Endothelial cell of umbilical vein (primary cell): ENCODE results near the gene PAX5. TPM values are rescaled to one million over a fixed set of nuclear protein-coding genes. Genes with fewer than 3 reads are reported as not detected.
A peak's percentile ranks its signal among the peaks of the same experiment; 100 is the strongest.

Experiments
- BruUV-seq: library from RNA; stranded (reverse); fragments of 400-500 nt; replicated peaks from 2 replicates; lab custom pipeline; 2021; lab: Mats Ljungman, UMichigan
- CTCF ChIA-PET: fragments of 300-600, 350-600 bp; sonication (Branson Sonifier 250); formaldehyde crosslinking; loops from one replicate; lab custom pipeline; 2021; ENCODE audit warnings: antibody characterized with exemption, inconsistent platforms; lab: Charles Lee
- POLR2A ChIA-PET: fragments of 300-600, 350-600 bp; sonication (Branson Sonifier 250); formaldehyde crosslinking; loops from one replicate; lab custom pipeline; 2021; ENCODE audit warnings: antibody characterized with exemption, inconsistent platforms; lab: Charles Lee
- DNase-seq: peaks from one replicate; pipeline ENCODE4 v3.0.0-alpha.2; 2011; ENCODE audit warnings: low read depth, low spot score
- FAIRE-seq: peaks from 2 replicates; lab custom pipeline; 2011; peaks lifted over from hg19 to GRCh38; lab: Jason Lieb, UNC
- H2AFZ ChIP-seq: 2 replicates; pipeline ENCODE4 v1.6.0; 2012; ENCODE audit warnings: low read depth, low read length, control low read depth, inconsistent platforms
- H3K27ac ChIP-seq: 2 replicates; pipeline ENCODE4 v1.5.1; 2011; ENCODE audit warnings: low read depth, mild to moderate bottlenecking, control low read depth, low read length, moderate library complexity; ENCODE audit not compliant: insufficient read depth
- H3K27me3 ChIP-seq, 2 experiments: 2 replicates each; pipeline versions ENCODE4 v1.6.0 to v1.6.1; 2011; ENCODE audit warnings: low read length in 2 of 2, mixed read lengths in 1 of 2; ENCODE audit not compliant: control insufficient read depth in 2 of 2, insufficient read depth in 2 of 2
- H3K36me3 ChIP-seq, 2 experiments: 2 replicates in 1 of 2; 3 replicates in 1 of 2; pipeline ENCODE4 v1.5.1; 2011; ENCODE audit warnings: low read length in 2 of 2, mild to moderate bottlenecking in 1 of 2, moderate library complexity in 1 of 2; ENCODE audit not compliant: control insufficient read depth in 2 of 2, insufficient read depth in 2 of 2; ENCODE audit errors: extremely low read depth in 1 of 2
- H3K4me1 ChIP-seq: 3 replicates; pipeline ENCODE4 v1.5.1; 2011; ENCODE audit warnings: mild to moderate bottlenecking, low read length; ENCODE audit not compliant: control insufficient read depth, insufficient read depth; ENCODE audit errors: extremely low read depth
- H3K4me2 ChIP-seq: 2 replicates; pipeline ENCODE4 v1.6.1; 2011; ENCODE audit warnings: low read length, control low read depth, mixed read lengths; ENCODE audit not compliant: insufficient read depth
- H3K4me3 ChIP-seq, 3 experiments: fragments of 200-600 bp in 1 of 3; sonication (generic), shearing (Covaris generic) in 1 of 3; replicated peaks in 1 of 3; 2 replicates each; pipeline ENCODE4 v1.5.1; 2011 to 2016; ENCODE audit warnings: control low read depth in 3 of 3, low read length in 3 of 3, mild to moderate bottlenecking in 2 of 3, inconsistent platforms in 1 of 3, low read depth in 1 of 3, moderate library complexity in 1 of 3; ENCODE audit not compliant: insufficient read depth in 1 of 3
- H3K79me2 ChIP-seq: 2 replicates; pipeline ENCODE4 v1.6.0; 2012; ENCODE audit warnings: low read length, inconsistent platforms; ENCODE audit not compliant: control insufficient read depth, insufficient read depth
- H3K9ac ChIP-seq: replicated peaks from 2 replicates; pipeline ENCODE3; 2011; ENCODE audit warnings: low read length, control low read depth; ENCODE audit not compliant: insufficient read depth; ENCODE audit errors: extremely low read depth
- H3K9me1 ChIP-seq: replicated peaks from 3 replicates; pipeline ENCODE4 v1.6.0; 2011; ENCODE audit warnings: mild to moderate bottlenecking, low read length; ENCODE audit not compliant: control insufficient read depth, insufficient read depth; ENCODE audit errors: extremely low read depth
- H3K9me3 ChIP-seq: replicated peaks from 2 replicates; pipeline ENCODE4 v1.5.1; 2012; ENCODE audit warnings: low read length, inconsistent platforms; ENCODE audit not compliant: control insufficient read depth, insufficient read depth
- H4K20me1 ChIP-seq: replicated peaks from 2 replicates; pipeline ENCODE3; 2011; ENCODE audit warnings: mild to moderate bottlenecking, low read length; ENCODE audit not compliant: control insufficient read depth, insufficient read depth; ENCODE audit errors: extremely low read depth
- CTCF ChIP-seq, 2 donors: IDR thresholded peaks; 1 replicate in 1 of 2; 2 replicates in 1 of 2; pipeline ENCODE4 v1.5.1; 2011; ENCODE audit warnings: low read length in 2 of 2, mild to moderate bottlenecking in 2 of 2, moderate library complexity in 2 of 2, control low read depth in 1 of 2, inconsistent platforms in 1 of 2, low read depth in 1 of 2; ENCODE audit not compliant: insufficient read depth in 1 of 2; ENCODE audit errors: extremely low read depth in 1 of 2
- EZH2 ChIP-seq: IDR thresholded peaks from 2 replicates; pipeline ENCODE4 v1.6.1; 2012; ENCODE audit warnings: borderline replicate concordance, low read depth, mild to moderate bottlenecking, moderate library complexity, low read length, inconsistent platforms; ENCODE audit not compliant: severe bottlenecking
- JUN ChIP-seq: IDR thresholded peaks from 2 replicates; pipeline ENCODE4 v1.6.1; 2011; ENCODE audit warnings: borderline replicate concordance, low read depth; ENCODE audit not compliant: insufficient read length, insufficient read depth
- dilution Hi-C: fragments of 300-500 bp; cut with MboI; formaldehyde crosslinking; loops from one replicate; pipeline ENCODE4 v1.15.0; 2019; ENCODE audit warnings: low sequenced_read_pairs; ENCODE audit not compliant: extremely low pct_ligation_motif_present
- intact Hi-C: fragments of 100-400 bp; cut with micrococcal nuclease; formaldehyde crosslinking; loops from one replicate; pipeline ENCODE4 v1.10.0; 2022
- polyA plus RNA-seq, 4 experiments: library from polyadenylated mRNA; depleted of rRNA in 3 of 4; stranded (reverse) in 3 of 4; unstranded in 1 of 4; fragments of >200 nt; gene quantifications; 2 replicates each; pipeline versions ENCODE4 v1.2.1 to v1.2.3, GENCODE V29; 2011 to 2012; ENCODE audit warnings: missing spikeins in 1 of 4
- total RNA-seq: library from RNA; stranded (reverse); gene quantifications from 2 replicates; pipeline ENCODE4 v1.2.3, GENCODE V29; 2021

The PAX5 gene
- total and polyA plus RNA-seq, 2 donors (not counting 3 experiments of a cell fraction or from before 2014, with no cell fraction given), result not detected

GRCh38 chr9:37036371-37036775 is 2.3 kb upstream of the PAX5 start:
- BruUV-seq, result no TSS peak

More at GRCh38 chr9:37036371-37036775, 2.3 kb upstream of the PAX5 start:
- peak; percentile 21 for DNase-seq
- H3K36me3 ChIP-seq, result no peaks in the 10 kb centered on the region
- H3K4me3 ChIP-seq, result peak overlapping the region; percentile 33 to 55 (median 41)
- peak overlapping the region; percentile 69 for H2AFZ ChIP-seq
- peak; percentile 93 for TF ChIP-seq EZH2
- no peak for TF ChIP-seq JUN
- peak in 1 of 2 donors; percentile 0 for TF ChIP-seq CTCF (IDR thresholded peaks at IDR 0.05; ENCODE audit: extremely low read depth in 1 of 2, insufficient read depth in 1 of 2, low read depth in 1 of 2, low read length in 2 of 2)
- H3K4me1 ChIP-seq, result peaks cover 19% of the 10 kb centered on the region
- CTCF ChIA-PET, result interaction anchor here (1.0 kb wide), 1 partner anchor 302 kb away, joined by 3 read pairs; no protein-coding TSS in a partner anchor
- H4K20me1 ChIP-seq, result no peaks in the 10 kb centered on the region
- intact Hi-C loops, result no loop called here
- dilution Hi-C loops, result no loop called here
- peak overlapping the region; percentile 91 for H3K4me2 ChIP-seq
- POLR2A ChIA-PET, result interaction anchor here (0.9 kb wide), 1 partner anchor 84 kb away, joined by 3 read pairs; the partner anchor contains the start of gene ZCCHC7
- H3K27me3 ChIP-seq, result peaks cover 87 to 99% of the 10 kb centered on the region in 2 experiments
- H3K9me1 ChIP-seq, result no peaks in the 10 kb centered on the region
- no peaks in the 10 kb centered on the region for H3K79me2 ChIP-seq
- no peaks in the 10 kb centered on the region for H3K9me3 ChIP-seq
- no peak for FAIRE-seq
- no peak overlapping the region for H3K9ac ChIP-seq
- no peak overlapping the region for H3K27ac ChIP-seq
